ENCODE data around the gene LHX4. TPM values are rescaled to one million over a fixed set of nuclear protein-coding genes. Genes with fewer than 3 reads are reported as not detected.
A peak's percentile ranks its signal among the peaks of the same experiment; 100 is the strongest.

LHX4 gene
- total RNA-seq, 1 donor from 2014 or later = not detected

GRCh38 chr1:180206581-180206980 lies 23.5 kb upstream of the LHX4 start:
- H3K27ac Mint-ChIP-seq = no peak overlapping the region
- H3K36me3 Mint-ChIP-seq (ENCODE audit: low read depth) = no peaks in the 10 kb centered on the region
- H3K27me3 Mint-ChIP-seq = peaks cover 6% of the 10 kb centered on the region
- intact Hi-C loops (cut with micrococcal nuclease) = no loop called here
- no peaks in the 10 kb centered on the region for H3K4me1 Mint-ChIP-seq
- no peak for DNase-seq
- H3K9me3 Mint-ChIP-seq = no peaks in the 10 kb centered on the region
- H3K4me3 Mint-ChIP-seq = no peak overlapping the region

- H3K27ac Mint-ChIP-seq = no peak overlapping the region
- H3K4me3 Mint-ChIP-seq = no peak overlapping the region
- no peaks in the 10 kb centered on the region for H3K36me3 Mint-ChIP-seq (ENCODE audit: low read depth)
- peaks cover 10% of the 10 kb centered on the region for H3K27me3 Mint-ChIP-seq
- no peak for DNase-seq
- H3K9me3 Mint-ChIP-seq = peaks cover 1% of the 10 kb centered on the region
- H3K4me1 Mint-ChIP-seq = peaks cover under 1% of the 10 kb centered on the region
- intact Hi-C loops (cut with micrococcal nuclease) = no loop called here
These were observed 21.8 kb upstream of the LHX4 start for GRCh38 chr1:180208264-180208663.

GRCh38 chr1:180210008-180210620 lies 19.9 kb upstream of the LHX4 start:
- Mint-ChIP-seq H3K4me1 (peaks cover 9% of the 10 kb centered on the region), H3K27me3 (peaks cover 12% of the 10 kb centered on the region), H3K27ac (no peak overlapping the region), H3K36me3 (ENCODE audit: low read depth) (no peaks in the 10 kb centered on the region), H3K9me3 (peaks cover 4% of the 10 kb centered on the region), H3K4me3 (no peak overlapping the region)
- DNase-seq = no peak
- intact Hi-C loops (cut with micrococcal nuclease) = no loop called here

- Mint-ChIP-seq H3K4me3 (no peak overlapping the region), H3K4me1 (peaks cover 15% of the 10 kb centered on the region), H3K36me3 (ENCODE audit: low read depth) (no peaks in the 10 kb centered on the region), H3K27me3 (peaks cover 12% of the 10 kb centered on the region), H3K27ac (no peak overlapping the region), H3K9me3 (peaks cover 4% of the 10 kb centered on the region)
- no peak for DNase-seq
- intact Hi-C loops (cut with micrococcal nuclease) = no loop called here
These were observed 18.8 kb upstream of the LHX4 start for GRCh38 chr1:180211156-180211859.

GRCh38 chr1:180211860-180212229 lies 18.2 kb upstream of the LHX4 start:
- Mint-ChIP-seq H3K9me3 (peaks cover 4% of the 10 kb centered on the region), H3K27ac (no peak overlapping the region), H3K4me3 (no peak overlapping the region), H3K27me3 (peaks cover 11% of the 10 kb centered on the region), H3K36me3 (ENCODE audit: low read depth) (no peaks in the 10 kb centered on the region), H3K4me1 (peaks cover 15% of the 10 kb centered on the region)
- DNase-seq = no peak
- intact Hi-C loops (cut with micrococcal nuclease) = no loop called here

- intact Hi-C loops (cut with micrococcal nuclease) = no loop called here
- H3K4me3 Mint-ChIP-seq = peak overlapping the region; percentile 53
- H3K27me3 Mint-ChIP-seq = peaks cover 7% of the 10 kb centered on the region
- peaks cover 15% of the 10 kb centered on the region for H3K4me1 Mint-ChIP-seq
- H3K27ac Mint-ChIP-seq = no peak overlapping the region
- peaks cover 4% of the 10 kb centered on the region for H3K9me3 Mint-ChIP-seq
- no peaks in the 10 kb centered on the region for H3K36me3 Mint-ChIP-seq (ENCODE audit: low read depth)
- DNase-seq = peak; percentile 85
These were observed 16.5 kb upstream of the LHX4 start for GRCh38 chr1:180213401-180214170.

- H3K9me3 Mint-ChIP-seq = peaks cover 4% of the 10 kb centered on the region
- H3K4me3 Mint-ChIP-seq = no peak overlapping the region
- peaks cover 15% of the 10 kb centered on the region for H3K4me1 Mint-ChIP-seq
- peaks cover 9% of the 10 kb centered on the region for H3K27me3 Mint-ChIP-seq
- no peaks in the 10 kb centered on the region for H3K36me3 Mint-ChIP-seq (ENCODE audit: low read depth)
- intact Hi-C loops (cut with micrococcal nuclease) = no loop called here
- no peak for DNase-seq
- no peak overlapping the region for H3K27ac Mint-ChIP-seq
These were observed 14.0 kb upstream of the LHX4 start for GRCh38 chr1:180215856-180216625.

- no peak overlapping the region for H3K27ac Mint-ChIP-seq
- H3K4me3 Mint-ChIP-seq = no peak overlapping the region
These were observed 13.1 kb upstream of the LHX4 start for GRCh38 chr1:180217006-180217405.

GRCh38 chr1:180218806-180219765 lies 11.0 kb upstream of the LHX4 start:
- intact Hi-C loops (cut with micrococcal nuclease) = no loop called here
- Mint-ChIP-seq H3K36me3 (ENCODE audit: low read depth) (no peaks in the 10 kb centered on the region), H3K4me1 (peaks cover 6% of the 10 kb centered on the region), H3K4me3 (no peak overlapping the region), H3K27ac (no peak overlapping the region), H3K27me3 (peaks cover 26% of the 10 kb centered on the region), H3K9me3 (no peaks in the 10 kb centered on the region)
- DNase-seq = no peak

More at GRCh38 chr1:180217006-180217405, 13.1 kb upstream of the LHX4 start:
- H3K36me3 Mint-ChIP-seq (ENCODE audit: low read depth) = no peaks in the 10 kb centered on the region
- DNase-seq = no peak
- H3K4me1 Mint-ChIP-seq = peaks cover 15% of the 10 kb centered on the region
- peaks cover 4% of the 10 kb centered on the region for H3K9me3 Mint-ChIP-seq
- intact Hi-C loops (cut with micrococcal nuclease) = no loop called here
- H3K27me3 Mint-ChIP-seq = peaks cover 9% of the 10 kb centered on the region

GRCh38 chr1:180219776-180220175 lies 10.3 kb upstream of the LHX4 start:
- no peak for DNase-seq
- Mint-ChIP-seq H3K9me3 (no peaks in the 10 kb centered on the region), H3K27ac (no peak overlapping the region), H3K27me3 (peaks cover 32% of the 10 kb centered on the region), H3K4me1 (peaks cover 6% of the 10 kb centered on the region), H3K4me3 (no peak overlapping the region), H3K36me3 (ENCODE audit: low read depth) (no peaks in the 10 kb centered on the region)
- intact Hi-C loops (cut with micrococcal nuclease) = no loop called here

GRCh38 chr1:180221462-180221861 lies 8.6 kb upstream of the LHX4 start:
- intact Hi-C loops (cut with micrococcal nuclease) = no loop called here
- no peaks in the 10 kb centered on the region for H3K36me3 Mint-ChIP-seq (ENCODE audit: low read depth)

GRCh38 chr1:180224902-180225301 lies 5.2 kb upstream of the LHX4 start:
- Mint-ChIP-seq H3K27me3 (peaks cover 69% of the 10 kb centered on the region), H3K27ac (no peak overlapping the region), H3K4me1 (peaks cover 4% of the 10 kb centered on the region), H3K9me3 (no peaks in the 10 kb centered on the region), H3K36me3 (ENCODE audit: low read depth) (no peaks in the 10 kb centered on the region), H3K4me3 (no peak overlapping the region)
- intact Hi-C loops (cut with micrococcal nuclease) = no loop called here
- DNase-seq = no peak

More at GRCh38 chr1:180221462-180221861, 8.6 kb upstream of the LHX4 start:
- Mint-ChIP-seq H3K4me3 (no peak overlapping the region), H3K27ac (no peak overlapping the region), H3K4me1 (no peaks in the 10 kb centered on the region), H3K27me3 (peaks cover 45% of the 10 kb centered on the region), H3K9me3 (no peaks in the 10 kb centered on the region)
- DNase-seq = no peak

- Mint-ChIP-seq H3K4me1 (peaks cover 5% of the 10 kb centered on the region), H3K27ac (no peak overlapping the region), H3K27me3 (peaks cover 69% of the 10 kb centered on the region), H3K36me3 (ENCODE audit: low read depth) (no peaks in the 10 kb centered on the region), H3K9me3 (no peaks in the 10 kb centered on the region), H3K4me3 (no peak overlapping the region)
- no peak for DNase-seq
- intact Hi-C loops (cut with micrococcal nuclease) = no loop called here
These were observed 4.7 kb upstream of the LHX4 start for GRCh38 chr1:180225403-180225802.
